SH-SY5Y (cell line): ENCODE measurements around the gene PACS2.

ENCODE experiments used
- GATA2 ChIP-seq: IDR thresholded peaks from 2 replicates; pipeline ENCODE4 v1.6.1; 2011; ENCODE audit warnings: mild to moderate bottlenecking, low read depth, low read length
- GATA3 ChIP-seq: IDR thresholded peaks from 2 replicates; pipeline ENCODE4 v1.6.1; 2011; ENCODE audit warnings: low read depth, mild to moderate bottlenecking, low read length, moderate library complexity

DNA sequence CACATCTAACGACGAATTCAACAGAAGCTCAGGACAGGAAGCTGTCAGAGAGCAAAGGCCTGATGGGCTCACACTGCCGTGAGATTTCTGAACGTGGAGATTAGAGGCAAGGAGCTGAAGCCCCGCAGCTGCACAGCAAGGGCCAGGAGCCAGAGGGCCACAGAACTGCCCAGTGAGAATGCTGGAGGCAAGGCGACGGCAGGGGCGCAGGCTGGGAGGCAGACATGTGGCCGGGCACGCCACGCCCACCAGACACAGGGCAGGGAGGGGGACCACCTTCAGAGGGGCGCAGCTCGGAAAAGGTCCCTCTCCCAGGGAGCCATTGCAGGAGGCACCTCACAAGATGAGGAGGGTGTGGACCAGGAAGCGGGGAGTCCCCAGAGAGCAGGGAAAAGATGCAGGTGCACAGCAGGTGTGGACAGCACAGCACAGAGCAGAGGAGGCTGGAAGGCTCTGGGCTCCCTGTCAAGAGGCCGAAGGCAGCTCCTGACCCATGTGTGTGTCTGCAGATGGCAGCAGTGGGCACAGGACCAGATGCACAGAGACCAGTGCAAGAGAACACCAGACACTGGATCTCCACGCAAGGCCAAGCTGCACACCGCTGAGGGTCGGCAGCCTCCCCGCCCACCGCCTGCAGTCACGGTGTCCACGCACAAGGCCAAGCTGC, 43.2 kb upstream of the PACS2 start:
- TF ChIP-seq GATA2, result no peak
- TF ChIP-seq GATA3, result no peak
